DND-41 (cell line): Measurements from ENCODE around the gene HEY2.

Source experiments
- EZH2 ChIP-seq: IDR thresholded peaks from 3 replicates; pipeline ENCODE4 v1.6.1; 2012; ENCODE audit warnings: borderline replicate concordance, low read depth, mild to moderate bottlenecking, moderate library complexity, low read length, inconsistent platforms; ENCODE audit not compliant: severe bottlenecking
- TF ChIP-seq, protein P1 (sequence below): IDR thresholded peaks from 2 replicates; pipeline ENCODE4 v1.5.1; 2012; ENCODE audit warnings: borderline replicate concordance, low read length, moderate library complexity, mild to moderate bottlenecking; ENCODE audit not compliant: poor library complexity, severe bottlenecking; ENCODE audit errors: extremely low read depth

DNA sequence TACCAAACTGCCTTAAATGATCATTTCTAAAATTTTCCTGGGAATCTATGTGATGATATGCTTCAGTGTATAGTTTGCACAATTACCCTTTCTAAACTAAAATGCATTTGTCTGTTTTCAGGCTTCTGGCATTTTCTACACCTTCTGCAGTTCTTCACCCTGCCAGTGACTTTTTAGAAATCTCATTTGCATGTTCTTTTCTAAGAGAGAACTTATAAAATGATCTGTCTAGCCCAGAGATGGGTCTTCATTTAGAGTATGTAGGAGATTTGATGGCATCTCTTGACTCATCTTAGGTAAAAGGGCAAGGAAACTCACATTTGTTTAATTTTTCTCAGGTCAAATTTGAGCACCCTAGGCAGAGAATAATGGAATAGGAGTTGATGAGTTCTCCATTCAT, 59.2 kb downstream of the HEY2 start:
- TF ChIP-seq, protein P1, sequence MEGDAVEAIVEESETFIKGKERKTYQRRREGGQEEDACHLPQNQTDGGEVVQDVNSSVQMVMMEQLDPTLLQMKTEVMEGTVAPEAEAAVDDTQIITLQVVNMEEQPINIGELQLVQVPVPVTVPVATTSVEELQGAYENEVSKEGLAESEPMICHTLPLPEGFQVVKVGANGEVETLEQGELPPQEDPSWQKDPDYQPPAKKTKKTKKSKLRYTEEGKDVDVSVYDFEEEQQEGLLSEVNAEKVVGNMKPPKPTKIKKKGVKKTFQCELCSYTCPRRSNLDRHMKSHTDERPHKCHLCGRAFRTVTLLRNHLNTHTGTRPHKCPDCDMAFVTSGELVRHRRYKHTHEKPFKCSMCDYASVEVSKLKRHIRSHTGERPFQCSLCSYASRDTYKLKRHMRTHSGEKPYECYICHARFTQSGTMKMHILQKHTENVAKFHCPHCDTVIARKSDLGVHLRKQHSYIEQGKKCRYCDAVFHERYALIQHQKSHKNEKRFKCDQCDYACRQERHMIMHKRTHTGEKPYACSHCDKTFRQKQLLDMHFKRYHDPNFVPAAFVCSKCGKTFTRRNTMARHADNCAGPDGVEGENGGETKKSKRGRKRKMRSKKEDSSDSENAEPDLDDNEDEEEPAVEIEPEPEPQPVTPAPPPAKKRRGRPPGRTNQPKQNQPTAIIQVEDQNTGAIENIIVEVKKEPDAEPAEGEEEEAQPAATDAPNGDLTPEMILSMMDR: no peak
- TF ChIP-seq EZH2: no peak
